Superior temporal gyrus (tissue), 1 donor: ENCODE measurements around the gene CTDP1.

Experiments
- DNase-seq: peaks from one replicate; pipeline ENCODE4 v3.0.0-alpha.2; 2016; ENCODE audit errors: extremely low spot score

Gene CTDP1

GRCh38 chr18:79644666-79645057, 34.9 kb upstream of the CTDP1 start:
- DNase-seq = no peak

GRCh38 chr18:79645291-79645983, 34.2 kb upstream of the CTDP1 start:
- no peak for DNase-seq

- DNase-seq = no peak
Measured at GRCh38 chr18:79647307-79647706, 32.3 kb upstream of the CTDP1 start.

- DNase-seq = no peak
Measured at GRCh38 chr18:79650959-79651358, 28.6 kb upstream of the CTDP1 start.

GRCh38 chr18:79657342-79657996, 22.1 kb upstream of the CTDP1 start:
- DNase-seq = no peak

- DNase-seq = no peak
Measured at GRCh38 chr18:79658366-79658765, 21.2 kb upstream of the CTDP1 start.

- no peak for DNase-seq
Measured at GRCh38 chr18:79659733-79660132, 19.9 kb upstream of the CTDP1 start.

- peak; percentile 57 for DNase-seq
Measured at GRCh38 chr18:79662034-79662433, 17.6 kb upstream of the CTDP1 start.

- no peak for DNase-seq
Measured at GRCh38 chr18:79662439-79662838, 17.2 kb upstream of the CTDP1 start.

- no peak for DNase-seq
Measured at GRCh38 chr18:79664525-79665125, 15.0 kb upstream of the CTDP1 start.

GRCh38 chr18:79668203-79668602, 11.4 kb upstream of the CTDP1 start:
- DNase-seq = no peak

- no peak for DNase-seq
Measured at GRCh38 chr18:79672490-79673276, 6.9 kb upstream of the CTDP1 start.

GRCh38 chr18:79677221-79677620, 2.4 kb upstream of the CTDP1 start:
- no peak for DNase-seq

- DNase-seq = no peak
Measured at GRCh38 chr18:79677840-79678239, 1.8 kb upstream of the CTDP1 start.

GRCh38 chr18:79678665-79679551, 695 bp upstream of the CTDP1 start:
- peak; percentile 99 for DNase-seq

- no peak for DNase-seq
Measured at GRCh38 chr18:79680100-79680879, 687 bp downstream of the CTDP1 start.

GRCh38 chr18:79680891-79681339, 1.3 kb downstream of the CTDP1 start:
- no peak for DNase-seq

GRCh38 chr18:79681484-79682387, 2.1 kb downstream of the CTDP1 start:
- no peak for DNase-seq

- DNase-seq = no peak
Measured at GRCh38 chr18:79682481-79682880, 2.9 kb downstream of the CTDP1 start.
